ENCODE data around the gene MUL1. TPM values are rescaled to one million over a fixed set of nuclear protein-coding genes. Genes with fewer than 3 reads are reported as not detected.

MUL1 gene
- total and polyA plus RNA-seq, 2 of the 4 experiments (the other 2 are of a cell fraction), result 20.7 to 21.1 TPM

GRCh38 chr1:20552728-20553445 lies 44.9 kb upstream of the MUL1 start:
- Histone ChIP-seq H3K4ac (ENCODE audit: low read depth, low read length) (no peak overlapping the region), H3K9me1 (ENCODE audit: insufficient read depth, low read length) (no peaks in the 10 kb centered on the region), H3K27ac (ENCODE audit: insufficient read depth, low read length) (no peak overlapping the region), H2AK5ac (ENCODE audit: low read depth, low read length) (no peak overlapping the region), H2BK120ac (ENCODE audit: low read depth, low read length) (no peak overlapping the region), H3K18ac (ENCODE audit: low read depth, low read length) (no peak overlapping the region), H4K91ac (ENCODE audit: insufficient read depth, low read depth, low read length) (no peak overlapping the region), H3K23ac (ENCODE audit: low read depth, low read length) (no peak overlapping the region), H2AFZ (replicated peaks; ENCODE audit: low read length, poor library complexity) (peak overlapping the region; percentile 77), H2BK5ac (ENCODE audit: low read depth, low read length, poor library complexity, severe bottlenecking) (no peak overlapping the region), H3K4me1 (ENCODE audit: control insufficient read depth, insufficient read depth, low read length) (no peaks in the 10 kb centered on the region), H2BK15ac (ENCODE audit: low read depth, low read length) (no peak overlapping the region), H3K79me1 (ENCODE audit: low read depth in 1 of 2, low read length in 2 of 2) (no peaks in the 10 kb centered on the region), H4K20me1 (ENCODE audit: insufficient read depth, low read length) (no peaks in the 10 kb centered on the region; the same call in 1 of the 2 replicates), H3K14ac (replicated peaks; ENCODE audit: low read depth, low read length) (no peak overlapping the region), H4K5ac (ENCODE audit: low read depth, low read length) (no peak overlapping the region), H3K9me3 (ENCODE audit: control insufficient read depth, insufficient read depth, low read length) (no peaks in the 10 kb centered on the region), H3K9ac (ENCODE audit: low read depth, low read length) (no peak overlapping the region), H2AK9ac (replicated peaks; ENCODE audit: low read depth, low read length, poor library complexity) (peak overlapping the region; percentile 55), H2BK20ac (ENCODE audit: low read depth, low read length) (no peak overlapping the region), H4K8ac (ENCODE audit: low read depth in 2 of 2, low read length in 2 of 2) (no peak overlapping the region), H3K56ac (ENCODE audit: extremely low read depth, insufficient read depth, low read length) (no peak overlapping the region), H3K4me2 (ENCODE audit: low read depth, low read length) (peak overlapping the region; percentile 50; the same call in 1 of the 2 replicates), H3K27me3 (ENCODE audit: control insufficient read depth, insufficient read depth, low read length) (peaks cover 87% of the 10 kb centered on the region), H3K36me3 (ENCODE audit: control insufficient read depth, insufficient read depth, low read length) (no peaks in the 10 kb centered on the region), H3K4me3 (ENCODE audit: insufficient read depth, low read depth, low read length) (no peak overlapping the region)
- CTCF ChIA-PET, result no interaction called here
- intact Hi-C loops (cut with micrococcal nuclease) (no loop called here), in situ Hi-C loops (cut with MboI; ENCODE audit: low sequenced_read_pairs) (no loop called here), dilution Hi-C loops (cut with HindIII; ENCODE audit: low sequenced_read_pairs, unreplicated experiment) (no loop called here)
- ATAC-seq (ENCODE audit: low read depth), result peak; percentile 16; the same call in 1 of the 2 replicates
- no peak for DNase-seq
- TF ChIP-seq CEBPB (IDR thresholded peaks at IDR 0.05; ENCODE audit: low read depth, low read length) (no peak), CHD1 (IDR thresholded peaks at IDR 0.05; ENCODE audit: low read depth, low read length) (no peak), MXI1 (IDR thresholded peaks at IDR 0.05; ENCODE audit: borderline replicate concordance, low read depth, low read length) (no peak), RCOR1 (IDR thresholded peaks at IDR 0.05; ENCODE audit: insufficient replicate concordance, low read length) (no peak), SMC3 (IDR thresholded peaks at IDR 0.05; ENCODE audit: low read depth, low read length) (no peak), NFE2L2 (IDR thresholded peaks at IDR 0.05; ENCODE audit: low read depth, low read length) (no peak), USF2 (IDR thresholded peaks at IDR 0.05; ENCODE audit: low read depth, low read length) (no peak), POLR2A (IDR thresholded peaks at IDR 0.05; ENCODE audit: low read depth, low read length) (no peak), CTCF (conservative IDR thresholded peaks at IDR 0.05; ENCODE audit: low read depth, low read length) (no peak), MAZ (IDR thresholded peaks at IDR 0.05; ENCODE audit: borderline replicate concordance, low read depth, low read length) (no peak), RFX5 (IDR thresholded peaks at IDR 0.05; ENCODE audit: low read depth, low read length) (no peak), ELK1 (IDR thresholded peaks at IDR 0.05; ENCODE audit: borderline replicate concordance, low read depth, low read length) (no peak), MAFK (IDR thresholded peaks at IDR 0.05; ENCODE audit: low read depth, low read length) (no peak)
- no TSS peak for BruUV-seq (replicated peaks)
- WGBS, 2 experiments (ENCODE audit: extremely low coverage in 2 of 2, insufficient read length in 1 of 2), result 2% methylated on average over 56 of the region's 82 CpGs; no CpG with 5 or more reads in 1 of the 2 experiments
- POLR2A ChIA-PET (ENCODE audit: unreplicated experiment), result no interaction called here

Measured in IMR-90 (cell line).